SK-N-MC (cell line): ENCODE results near the gene CLIP2.

Experiments used
- EZH2 ChIP-seq: fragments of 200-600 bp; sonication (generic); IDR thresholded peaks from one replicate; pipeline ENCODE4 v1.6.1; 2017; ENCODE audit warnings: antibody characterized with exemption
- POLR2AphosphoS5 ChIP-seq: IDR thresholded peaks from 2 replicates; pipeline ENCODE4 v1.6.1; 2012; ENCODE audit warnings: mild to moderate bottlenecking, low read depth, low read length, borderline replicate concordance

DNA sequence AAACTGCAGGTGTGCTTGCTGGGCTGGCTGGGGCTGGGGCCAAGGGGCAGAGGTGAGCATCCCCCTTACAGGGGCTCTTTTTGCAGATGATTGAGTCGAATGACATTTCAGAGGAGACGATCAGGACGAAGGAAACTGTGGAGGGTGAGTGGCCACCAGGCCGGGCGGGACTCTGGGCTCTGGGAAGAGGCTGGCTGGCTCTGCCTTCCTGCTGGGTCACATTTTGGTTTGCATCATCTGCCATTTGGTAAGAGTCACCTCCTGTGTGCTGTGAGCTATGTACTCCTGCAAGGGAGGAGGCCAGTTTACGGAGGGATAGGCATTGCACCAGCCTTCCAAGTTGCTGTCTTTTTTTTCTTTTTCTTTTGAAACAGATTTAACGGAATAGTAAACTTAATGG lies 91.5 kb downstream of the CLIP2 start:
- TF ChIP-seq POLR2AphosphoS5 = no peak
- no peak for TF ChIP-seq EZH2
